NB4 (cell line): ENCODE results near the gene KCNQ5.

Experiments
- MAX ChIP-seq: IDR thresholded peaks from 2 replicates; pipeline ENCODE4 v1.6.1; 2011; ENCODE audit warnings: low read depth, low read length
- MYC ChIP-seq: IDR thresholded peaks from 2 replicates; pipeline ENCODE4 v1.6.1; 2011; ENCODE audit warnings: low read depth, low read length
- POLR2A ChIP-seq: IDR thresholded peaks from 2 replicates; pipeline ENCODE4 v1.6.1; 2011; ENCODE audit warnings: mild to moderate bottlenecking; ENCODE audit not compliant: insufficient read length; ENCODE audit errors: extremely low read depth
- TF ChIP-seq, protein P1 (sequence below): IDR thresholded peaks from one replicate; pipeline ENCODE4 v1.5.1; 2012; ENCODE audit warnings: low read depth, low read length

DNA sequence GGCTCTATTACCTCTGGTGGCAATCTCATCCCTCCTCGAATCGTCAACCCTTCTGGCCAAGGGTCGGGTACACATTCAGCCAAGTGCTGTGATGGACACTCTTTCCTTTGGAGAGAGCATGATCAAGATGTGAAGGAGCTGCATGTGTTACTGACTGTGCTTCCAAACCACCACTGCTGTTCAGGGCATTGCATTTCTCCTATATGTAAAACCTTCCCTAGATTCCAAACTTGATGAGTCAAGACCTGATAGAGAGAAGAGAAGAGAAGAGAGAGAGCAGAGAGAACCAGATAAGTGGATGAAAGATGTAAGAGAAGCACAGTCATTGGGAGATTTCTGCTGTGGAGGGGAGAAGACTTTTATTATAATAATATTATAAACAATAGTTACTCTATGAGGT is 162.2 kb downstream of the KCNQ5 start:
- TF ChIP-seq, protein P1, sequence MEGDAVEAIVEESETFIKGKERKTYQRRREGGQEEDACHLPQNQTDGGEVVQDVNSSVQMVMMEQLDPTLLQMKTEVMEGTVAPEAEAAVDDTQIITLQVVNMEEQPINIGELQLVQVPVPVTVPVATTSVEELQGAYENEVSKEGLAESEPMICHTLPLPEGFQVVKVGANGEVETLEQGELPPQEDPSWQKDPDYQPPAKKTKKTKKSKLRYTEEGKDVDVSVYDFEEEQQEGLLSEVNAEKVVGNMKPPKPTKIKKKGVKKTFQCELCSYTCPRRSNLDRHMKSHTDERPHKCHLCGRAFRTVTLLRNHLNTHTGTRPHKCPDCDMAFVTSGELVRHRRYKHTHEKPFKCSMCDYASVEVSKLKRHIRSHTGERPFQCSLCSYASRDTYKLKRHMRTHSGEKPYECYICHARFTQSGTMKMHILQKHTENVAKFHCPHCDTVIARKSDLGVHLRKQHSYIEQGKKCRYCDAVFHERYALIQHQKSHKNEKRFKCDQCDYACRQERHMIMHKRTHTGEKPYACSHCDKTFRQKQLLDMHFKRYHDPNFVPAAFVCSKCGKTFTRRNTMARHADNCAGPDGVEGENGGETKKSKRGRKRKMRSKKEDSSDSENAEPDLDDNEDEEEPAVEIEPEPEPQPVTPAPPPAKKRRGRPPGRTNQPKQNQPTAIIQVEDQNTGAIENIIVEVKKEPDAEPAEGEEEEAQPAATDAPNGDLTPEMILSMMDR, result no peak
- TF ChIP-seq POLR2A, result no peak
- TF ChIP-seq MYC, result no peak
- no peak for TF ChIP-seq MAX
